Psoas muscle (tissue), 8 donors: ENCODE data around the gene MPPED2. TPM values are rescaled to one million over a fixed set of nuclear protein-coding genes. Genes with fewer than 3 reads are reported as not detected.

Experiments
- ATAC-seq, 4 donors: fragments of 200-7000 bp; cut with Tn5 transposase; one replicate each; pipeline ENCODE4 v1.9.1; 2020; ENCODE audit warnings: moderate library complexity in 3 of 4, mild to moderate bottlenecking in 2 of 4
- DNase-seq, 2 donors: peaks; one replicate each; pipeline ENCODE4 v3.0.0-alpha.2; 2020
- H3K27ac ChIP-seq: fragments of 200-600 bp; one replicate; pipeline ENCODE4 v1.8.0; 2022
- H3K27me3 ChIP-seq, 3 donors: fragments of 200-600 bp in 1 of 3; one replicate each; pipeline versions ENCODE4 v1.6.1 to v1.8.0; 2013 to 2022; ENCODE audit warnings: low read length in 2 of 3, mild to moderate bottlenecking in 2 of 3, moderate library complexity in 1 of 3; ENCODE audit not compliant: insufficient read depth in 3 of 3
- H3K36me3 ChIP-seq, 2 donors: fragments of 200-600 bp in 1 of 2; one replicate each; pipeline versions ENCODE4 v1.6.1 to v1.8.0; 2013 to 2022; ENCODE audit warnings: low read depth in 1 of 2, mild to moderate bottlenecking in 1 of 2, moderate library complexity in 1 of 2; ENCODE audit not compliant: insufficient read depth in 1 of 2
- H3K4me1 ChIP-seq: fragments of 200-600 bp; one replicate; pipeline ENCODE4 v1.8.0; 2022
- H3K4me3 ChIP-seq: fragments of 200-600 bp; one replicate; pipeline ENCODE4 v1.8.0; 2022; ENCODE audit warnings: mild to moderate bottlenecking
- H3K9me3 ChIP-seq: fragments of 200-600 bp; one replicate; pipeline ENCODE4 v1.8.0; 2022
- WGBS, 3 donors: extraction: QIAGEN DNeasy Blood & Tissue Kit; methylation state at CpG; one replicate each; pipeline versions ENCODE4 v1.1.6 to v1.1.7; 2013; 5-methylcytosine and 5-hydroxymethylcytosine counted together
- intact Hi-C, 2 donors: fragments of 100-400 bp; cut with DNase I; formaldehyde crosslinking; loops; one replicate each; pipeline versions ENCODE4 v1.11.0 to v1.14.2; 2022
- polyA plus RNA-seq, 3 donors: library from polyadenylated mRNA; stranded (reverse); fragments of 200-250 nt; gene quantifications; one replicate each; pipeline ENCODE4 v1.2.3, GENCODE V29; 2013
- total RNA-seq, 4 donors: library from RNA; stranded (reverse); fragmentation: NEBNext Ultra II Directional in 2 of 4; extraction: Animal tissue kit (Norgen Biotek cat#: 25700) in 2 of 4; gene quantifications; one replicate each; pipeline versions ENCODE4 v1.2.1 to v1.2.4, GENCODE V29; 2021 to 2023
- TF ChIP-seq, protein P1 (sequence below): fragments of 200-600 bp; IDR thresholded peaks from one replicate; pipeline ENCODE4 v1.8.0; 2022; ENCODE audit warnings: antibody characterized with exemption
- donor health status: healthy with polysubstance abuse.
- donor health status: DM: no; HTN: no; CAD: no; lungs with moderate emphysema.
- donor health status: Bipolar disorder and iron deficiency.
- donor health status: healthy.
- donor health status: DM: yes; HTN: yes; CAD: no.
- donor health status: DM: no; HTN: no; CAD: no.
- donor health status: DM: no; HTN: no; CAD: no.
- donor health status: DM: yes; HTN: yes; CAD: no.

The MPPED2 gene
- total and polyA plus RNA-seq, 7 donors = 0.44 to 7.9 (median 3.4) TPM

DNA sequence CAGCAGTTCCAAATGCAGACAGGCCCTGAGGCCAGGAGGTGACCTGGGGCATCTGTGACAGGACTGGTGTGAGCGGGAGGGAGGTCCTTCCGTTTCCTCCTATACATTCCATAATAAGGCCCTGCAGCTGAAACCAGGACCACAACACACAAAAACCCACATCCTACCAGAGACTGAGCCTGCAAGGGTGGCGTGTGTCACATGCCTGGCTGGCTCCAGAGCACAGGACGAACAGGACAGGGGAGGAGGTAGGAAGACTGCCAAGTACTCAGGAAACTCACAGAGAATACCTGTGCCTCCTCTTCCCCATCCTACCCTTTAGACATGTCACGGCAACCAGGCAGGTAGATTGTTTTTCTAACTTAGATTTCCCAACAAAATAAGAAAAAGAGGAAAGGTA lies 159.4 kb downstream of the MPPED2 start:
- H3K27me3 ChIP-seq = no peaks in the 10 kb centered on the region
- H3K4me1 ChIP-seq = peaks cover 22% of the 10 kb centered on the region
- 79 to 87% (median 81%) methylated on average over 5 of the region's 5 CpGs for WGBS, 3 donors
- H3K36me3 ChIP-seq = no peaks in the 10 kb centered on the region
- no peaks in the 10 kb centered on the region for H3K9me3 ChIP-seq
- DNase-seq = no peak
- H3K4me3 ChIP-seq = no peak overlapping the region
- intact Hi-C loops = loop anchor here in 1 of 2 donors (5.0 kb wide), 1 partner anchor 161 kb away; the partner anchor contains the start of gene MPPED2
- H3K27ac ChIP-seq = no peak overlapping the region
- TF ChIP-seq, protein P1, sequence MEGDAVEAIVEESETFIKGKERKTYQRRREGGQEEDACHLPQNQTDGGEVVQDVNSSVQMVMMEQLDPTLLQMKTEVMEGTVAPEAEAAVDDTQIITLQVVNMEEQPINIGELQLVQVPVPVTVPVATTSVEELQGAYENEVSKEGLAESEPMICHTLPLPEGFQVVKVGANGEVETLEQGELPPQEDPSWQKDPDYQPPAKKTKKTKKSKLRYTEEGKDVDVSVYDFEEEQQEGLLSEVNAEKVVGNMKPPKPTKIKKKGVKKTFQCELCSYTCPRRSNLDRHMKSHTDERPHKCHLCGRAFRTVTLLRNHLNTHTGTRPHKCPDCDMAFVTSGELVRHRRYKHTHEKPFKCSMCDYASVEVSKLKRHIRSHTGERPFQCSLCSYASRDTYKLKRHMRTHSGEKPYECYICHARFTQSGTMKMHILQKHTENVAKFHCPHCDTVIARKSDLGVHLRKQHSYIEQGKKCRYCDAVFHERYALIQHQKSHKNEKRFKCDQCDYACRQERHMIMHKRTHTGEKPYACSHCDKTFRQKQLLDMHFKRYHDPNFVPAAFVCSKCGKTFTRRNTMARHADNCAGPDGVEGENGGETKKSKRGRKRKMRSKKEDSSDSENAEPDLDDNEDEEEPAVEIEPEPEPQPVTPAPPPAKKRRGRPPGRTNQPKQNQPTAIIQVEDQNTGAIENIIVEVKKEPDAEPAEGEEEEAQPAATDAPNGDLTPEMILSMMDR = no peak
- no peak for ATAC-seq

DNA sequence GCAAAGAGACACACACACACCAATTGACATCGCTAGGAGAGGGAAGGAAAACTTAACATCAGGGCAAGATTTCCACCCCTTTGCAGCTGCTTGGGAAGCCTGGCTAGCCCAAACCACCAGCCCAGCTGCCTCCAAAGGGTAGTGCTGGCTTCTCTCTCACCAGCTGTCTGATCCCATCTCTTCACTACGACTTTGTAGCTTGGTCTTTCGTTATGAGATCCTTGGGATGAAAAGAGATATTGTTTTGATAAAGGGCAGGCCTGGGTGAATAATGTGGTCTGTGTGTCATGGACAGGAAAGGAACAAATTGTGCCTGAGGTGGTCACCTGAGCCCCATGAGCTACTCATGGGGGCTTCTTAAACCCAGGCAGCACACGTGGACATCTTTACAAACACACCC lies 161.3 kb downstream of the MPPED2 start:
- TF ChIP-seq, protein P1 = no peak
- H3K27me3 ChIP-seq = no peaks in the 10 kb centered on the region
- H3K4me1 ChIP-seq = peaks cover 22% of the 10 kb centered on the region
- WGBS, 3 donors = 26 to 38% (median 37%) methylated on average over 4 of the region's 4 CpGs
- intact Hi-C loops = loop anchor here in 1 of 2 donors (5.0 kb wide), 1 partner anchor 162 kb away; the partner anchor contains the start of gene MPPED2
- no peak for DNase-seq
- no peaks in the 10 kb centered on the region for H3K36me3 ChIP-seq
- no peak overlapping the region for H3K4me3 ChIP-seq
- H3K27ac ChIP-seq = peak overlapping the region; percentile 19
- ATAC-seq = peak; percentile 26 to 61 (median 46)
- no peaks in the 10 kb centered on the region for H3K9me3 ChIP-seq

DNA sequence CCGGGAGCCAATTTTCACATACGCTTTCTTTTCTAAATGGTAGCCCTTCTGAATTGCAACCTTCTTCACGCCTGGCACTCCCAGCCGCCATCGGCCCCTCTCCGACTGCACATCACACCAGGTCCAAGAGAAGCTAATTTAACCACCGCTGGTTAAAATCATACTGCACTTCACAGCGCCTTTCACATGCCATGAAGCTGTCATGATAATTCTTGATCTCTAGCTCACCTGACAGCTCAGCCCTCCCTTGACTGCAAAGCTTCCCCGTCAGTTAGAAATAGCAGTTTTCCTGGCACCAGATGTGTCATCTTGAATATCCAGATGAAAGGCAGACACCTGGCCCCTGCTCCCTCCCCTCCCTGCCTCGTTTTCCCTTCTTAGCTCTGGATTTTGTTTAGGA lies 161.8 kb downstream of the MPPED2 start:
- intact Hi-C loops = no loop called here
- DNase-seq = no peak
- TF ChIP-seq, protein P1 = no peak
- ATAC-seq = peak; percentile 11 to 59 (median 27)
- WGBS, 3 donors = 42 to 52% (median 45%) methylated on average over 10 of the region's 10 CpGs
- Histone ChIP-seq H3K27me3 (no peaks in the 10 kb centered on the region), H3K4me3 (no peak overlapping the region), H3K4me1 (peaks cover 22% of the 10 kb centered on the region), H3K36me3 (no peaks in the 10 kb centered on the region), H3K27ac (no peak overlapping the region), H3K9me3 (no peaks in the 10 kb centered on the region)

DNA sequence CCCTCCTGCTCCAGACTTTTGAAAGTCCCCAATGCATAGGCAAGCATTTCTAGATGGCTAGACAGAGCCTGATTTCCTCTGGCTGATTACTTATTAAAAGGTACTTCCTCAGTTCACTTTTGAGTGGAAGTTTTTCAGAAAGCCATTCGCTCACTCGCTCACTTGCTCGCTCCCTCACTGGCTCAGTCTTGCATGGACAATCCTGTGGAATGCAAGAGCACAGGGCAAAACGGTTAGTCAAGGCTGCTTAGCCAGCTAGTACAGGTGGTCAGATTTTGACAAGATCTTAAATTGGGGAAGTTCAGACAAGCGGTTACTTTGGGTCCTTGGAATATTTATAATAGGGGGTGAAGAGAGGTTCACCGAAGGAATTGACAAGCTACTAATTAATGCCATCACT lies 162.3 kb downstream of the MPPED2 start:
- H3K27me3 ChIP-seq = no peaks in the 10 kb centered on the region
- H3K27ac ChIP-seq = no peak overlapping the region
- H3K4me3 ChIP-seq = no peak overlapping the region
- TF ChIP-seq, protein P1 = no peak
- no peaks in the 10 kb centered on the region for H3K9me3 ChIP-seq
- WGBS, 3 donors = 40 to 55% (median 48%) methylated on average over 6 of the region's 6 CpGs
- no peaks in the 10 kb centered on the region for H3K36me3 ChIP-seq
- no peak for DNase-seq
- H3K4me1 ChIP-seq = peaks cover 22% of the 10 kb centered on the region
- ATAC-seq = peak in 2 of 4 donors; percentile 45 to 52
- intact Hi-C loops = no loop called here

DNA sequence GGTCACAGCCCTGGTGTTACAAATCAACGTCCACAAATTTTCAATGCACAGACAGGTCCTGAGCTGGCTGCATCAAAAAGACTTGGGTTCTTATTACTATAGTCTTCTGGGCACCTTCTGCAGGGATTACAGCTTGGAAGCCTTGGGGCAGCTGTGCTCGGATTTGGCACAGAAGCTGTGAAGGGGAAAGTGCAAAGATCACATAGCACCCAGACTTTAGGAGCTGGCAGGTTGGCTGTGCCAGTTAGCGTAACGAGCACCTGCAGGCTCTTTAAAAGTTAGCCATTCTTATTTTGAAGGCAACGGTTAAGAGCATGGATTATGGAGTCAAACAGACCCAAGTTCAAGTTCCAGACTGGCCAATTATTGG lies 162.9 kb downstream of the MPPED2 start:
- Histone ChIP-seq H3K36me3 (no peaks in the 10 kb centered on the region), H3K27ac (no peak overlapping the region), H3K4me1 (peaks cover 22% of the 10 kb centered on the region), H3K9me3 (no peaks in the 10 kb centered on the region), H3K27me3 (no peaks in the 10 kb centered on the region), H3K4me3 (no peak overlapping the region)
- 23 to 32% (median 26%) methylated on average over 5 of the region's 5 CpGs for WGBS, 3 donors
- TF ChIP-seq, protein P1 = no peak
- ATAC-seq = peak in 3 of 4 donors; percentile 10 to 31 (median 21)
- no peak for DNase-seq
- intact Hi-C loops = no loop called here
